Stimulated activated CD8-positive, alpha-beta memory T cell treated with anti-CD3 and anti-CD28 coated beads, Interleukin-4, amount 100 ng/mL, for 24 hours (primary cell): ENCODE results near the gene SVIL.
"Not testable (repeated sequence)": the region's sequence is repeated elsewhere in the genome, so short reads cannot be mapped to it uniquely, and the experiment has no call there.

Experiments
- DNase-seq: peaks from one replicate; pipeline ENCODE4 v3.0.0-alpha.2; 2020; ENCODE audit warnings: low read depth

The SVIL gene

GRCh38 chr10:29515104-29515503, 119.7 kb downstream of the SVIL start:
- DNase-seq, result not testable (repeated sequence)

GRCh38 chr10:29514306-29514705, 120.5 kb downstream of the SVIL start:
- no peak for DNase-seq

- no peak for DNase-seq
These were observed 122.3 kb downstream of the SVIL start for GRCh38 chr10:29512425-29512974.

DNA sequence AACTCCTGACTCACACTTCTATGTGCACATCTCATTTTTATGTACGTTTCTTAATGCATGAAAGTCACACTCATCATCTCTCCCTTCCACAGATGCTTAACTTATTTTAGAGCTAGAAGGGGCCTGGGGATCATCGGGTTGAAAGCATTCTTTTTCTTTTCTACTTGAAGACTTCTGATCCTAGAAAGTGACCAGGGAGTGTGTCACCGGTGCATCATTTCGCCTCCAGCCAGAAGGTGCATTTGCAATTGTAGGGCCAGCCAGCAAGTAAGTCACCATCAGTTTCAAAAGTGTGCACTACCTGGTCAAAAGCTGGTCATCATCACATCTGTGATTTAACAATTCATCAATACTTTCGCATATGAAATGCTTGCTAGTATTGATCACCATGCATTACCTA, 123.0 kb downstream of the SVIL start:
- DNase-seq, result not testable (repeated sequence)

GRCh38 chr10:29510483-29511157, 124.2 kb downstream of the SVIL start:
- DNase-seq, result not testable (repeated sequence)

GRCh38 chr10:29508554-29509244, 126.1 kb downstream of the SVIL start:
- no peak for DNase-seq

GRCh38 chr10:29507750-29508149, 127.0 kb downstream of the SVIL start:
- not testable (repeated sequence) for DNase-seq

DNA sequence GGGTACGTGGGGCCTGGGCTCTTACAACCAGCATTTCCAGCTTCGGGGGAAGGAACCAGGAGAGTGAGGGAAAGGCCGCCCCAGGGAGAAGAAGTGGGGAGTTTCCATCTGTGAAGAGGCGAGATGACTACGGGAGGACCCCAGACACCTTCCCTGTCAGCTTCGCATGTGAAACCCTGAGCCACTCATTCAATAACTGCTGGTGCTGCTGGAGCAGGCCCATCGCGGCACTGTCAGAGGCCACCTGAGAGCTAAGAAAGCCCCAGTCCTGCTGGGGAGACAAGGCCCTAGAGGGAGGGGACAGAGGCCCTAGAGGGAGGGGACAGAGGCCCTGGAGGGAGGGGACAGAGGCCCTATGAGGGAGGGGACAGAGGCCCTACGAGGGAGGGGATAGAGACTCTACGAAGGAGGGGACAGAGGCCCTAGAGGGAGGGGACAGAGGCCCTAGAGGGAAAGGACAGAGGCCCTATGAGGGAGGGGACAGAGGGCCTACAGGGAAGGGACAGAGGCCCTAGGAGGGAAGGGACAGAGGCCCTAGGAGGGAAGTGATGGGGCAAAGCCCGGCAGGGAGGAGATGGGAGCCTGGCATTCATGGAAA, 128.3 kb downstream of the SVIL start:
- DNase-seq, result not testable (repeated sequence)

DNA sequence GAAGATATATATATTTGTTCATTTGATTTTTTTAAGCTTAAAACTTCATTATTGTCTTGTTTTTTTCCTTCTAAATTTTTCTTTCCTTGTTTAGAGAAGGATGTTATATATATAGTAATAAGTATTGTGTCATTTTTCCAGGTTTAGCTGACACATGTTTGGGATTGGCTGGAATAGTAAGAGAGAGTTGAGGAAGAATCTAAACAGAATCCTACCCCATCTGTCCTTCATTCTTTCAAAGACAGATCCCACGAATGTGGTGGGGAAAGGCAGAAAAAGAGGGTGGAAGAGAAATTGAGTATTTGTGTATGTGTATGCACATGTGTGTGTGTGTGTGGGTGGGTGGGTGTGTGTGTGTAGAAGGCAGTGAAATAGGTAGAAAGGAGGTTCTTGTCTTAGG, 132.4 kb downstream of the SVIL start:
- DNase-seq, result no peak

GRCh38 chr10:29501692-29502091, 133.1 kb downstream of the SVIL start:
- no peak for DNase-seq

- DNase-seq, result no peak
These were observed 134.7 kb downstream of the SVIL start for GRCh38 chr10:29499993-29500537.

- DNase-seq, result peak; percentile 47
These were observed 138.2 kb downstream of the SVIL start for GRCh38 chr10:29496341-29497162.

DNA sequence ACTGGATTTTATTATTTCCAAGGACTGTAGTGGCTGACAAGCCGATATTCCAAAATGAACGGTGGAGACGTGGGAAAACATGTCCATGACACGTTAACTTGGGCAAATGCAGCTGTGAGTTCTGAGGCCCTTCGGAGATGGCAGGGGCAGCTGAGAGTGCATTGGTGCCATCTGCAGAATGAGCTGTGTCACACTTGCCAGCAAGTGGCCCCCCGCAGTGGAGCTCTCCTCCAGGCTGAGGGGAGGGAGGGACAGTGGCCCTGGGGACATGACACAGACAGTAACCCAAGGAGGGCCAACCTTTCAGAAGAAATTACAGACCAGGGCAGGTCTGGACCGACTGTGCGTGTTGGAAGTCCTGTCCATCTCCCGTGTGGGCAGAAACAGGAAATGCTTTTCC, 139.4 kb downstream of the SVIL start:
- DNase-seq, result no peak

DNA sequence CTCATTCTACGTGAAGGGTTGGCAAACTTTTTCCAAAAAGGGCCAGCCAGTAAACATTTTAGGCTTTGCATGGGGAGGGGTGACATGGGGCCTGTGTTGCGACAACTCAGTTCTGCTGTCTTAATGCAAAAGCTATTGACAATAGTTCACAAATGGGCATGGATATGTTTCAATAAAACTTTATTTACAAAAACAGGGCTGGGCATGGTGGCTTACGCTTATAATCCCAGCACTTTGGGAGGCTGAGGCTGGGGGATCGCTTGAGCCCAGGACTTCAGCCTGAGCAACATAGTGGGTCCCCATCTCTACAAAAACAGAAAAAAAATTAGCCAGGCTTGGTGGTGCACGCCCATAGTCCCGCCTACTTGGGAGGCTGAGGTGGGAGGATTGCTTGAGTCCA, 141.1 kb downstream of the SVIL start:
- DNase-seq, result no peak

DNA sequence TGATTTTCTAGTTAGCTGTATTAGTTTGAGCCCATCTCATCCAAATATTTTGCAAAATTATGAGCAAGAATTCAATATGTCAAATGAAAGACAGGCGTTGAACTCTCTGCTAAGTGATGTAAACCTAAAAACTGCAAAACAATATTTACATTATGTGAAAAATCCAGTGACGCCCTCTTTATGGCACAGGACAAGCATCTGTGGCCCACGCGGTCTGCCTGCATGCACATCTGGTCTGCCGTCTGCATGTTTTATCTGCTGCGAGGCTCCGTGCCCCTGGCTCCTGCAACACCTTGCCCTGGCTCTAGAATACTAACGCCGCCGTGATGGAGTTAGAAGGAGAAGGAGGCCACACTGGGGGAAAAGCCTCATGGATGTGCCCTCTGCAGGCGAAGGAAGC, 142.0 kb downstream of the SVIL start:
- DNase-seq, result no peak

DNA sequence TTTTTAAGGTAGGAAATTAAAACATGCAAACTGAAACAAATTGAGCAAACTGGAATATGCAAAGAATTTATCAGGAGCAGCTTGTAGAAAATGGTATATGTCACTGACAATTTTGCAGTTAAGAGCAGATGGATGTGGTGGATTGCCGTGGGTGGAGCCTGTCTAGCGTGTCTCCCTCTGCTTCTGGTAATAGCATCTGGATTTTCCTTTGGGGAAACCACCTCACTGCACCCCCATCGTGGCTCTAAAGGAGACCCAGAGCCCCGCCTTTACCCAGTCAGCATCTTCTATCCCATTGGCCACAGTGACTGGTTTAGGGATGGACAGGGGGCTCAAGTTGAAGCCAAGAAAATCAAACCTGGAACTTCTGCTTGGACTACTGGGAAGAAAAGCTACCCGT, 142.9 kb downstream of the SVIL start:
- DNase-seq, result no peak

- not testable (repeated sequence) for DNase-seq
These were observed 143.9 kb downstream of the SVIL start for GRCh38 chr10:29490781-29491280.

- not testable (repeated sequence) for DNase-seq
These were observed 146.3 kb downstream of the SVIL start for GRCh38 chr10:29488471-29488870.

DNA sequence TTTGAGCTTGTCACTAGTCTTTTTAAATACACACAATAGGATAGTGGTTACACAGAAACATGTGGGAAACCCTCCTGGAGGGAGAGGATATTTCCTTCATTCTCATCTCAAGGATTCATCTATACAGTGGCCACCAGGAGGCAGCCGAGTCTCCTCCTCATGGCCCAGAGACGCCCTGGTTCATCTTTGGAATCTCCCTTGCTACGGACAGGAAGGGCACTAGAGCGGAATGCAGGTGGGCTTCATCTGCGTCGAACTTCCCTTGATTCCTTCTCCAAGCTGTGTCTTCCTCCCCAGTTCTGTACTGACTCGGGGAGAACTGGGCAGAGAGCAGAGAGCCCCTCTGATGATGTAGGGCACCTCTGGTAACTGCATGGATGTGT, 146.9 kb downstream of the SVIL start:
- not testable (repeated sequence) for DNase-seq

- DNase-seq, result not testable (repeated sequence)
These were observed 147.5 kb downstream of the SVIL start for GRCh38 chr10:29487032-29487883.

DNA sequence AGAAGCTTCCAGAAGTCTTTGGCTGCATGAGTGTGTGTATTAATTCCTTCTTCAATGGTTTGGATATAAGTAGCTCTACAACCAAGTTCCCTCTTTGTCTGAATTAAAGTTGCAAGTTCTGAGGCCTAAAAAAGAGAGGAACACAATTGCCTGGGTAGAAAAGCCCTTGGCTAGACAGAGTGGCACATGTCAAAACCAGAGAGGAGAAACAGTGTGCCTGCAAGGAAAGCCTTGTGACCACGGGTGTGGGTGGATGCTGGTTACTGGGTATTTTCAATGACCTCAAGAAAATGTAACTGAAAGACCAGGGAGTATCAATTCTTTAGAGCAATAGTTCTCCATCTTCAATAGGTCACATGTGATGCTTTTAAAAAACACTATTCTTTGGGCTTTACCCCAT, 148.3 kb downstream of the SVIL start:
- no peak for DNase-seq
